ENCODE data around the gene HK1. TPM values are rescaled to one million over a fixed set of nuclear protein-coding genes. Genes with fewer than 3 reads are reported as not detected.

Gene HK1
- total and polyA plus RNA-seq, 2 of the 4 experiments (the other 2 are of a cell fraction), result 53.7 to 90.5 TPM

- TF ChIP-seq NFE2L2 (IDR thresholded peaks at IDR 0.05; ENCODE audit: low read depth, low read length), result peak; percentile 24; the same call in 1 of the 2 replicates
- TF ChIP-seq MAFK (IDR thresholded peaks at IDR 0.05; ENCODE audit: low read depth, low read length), result no peak
These were observed 82.4 kb downstream of the HK1 start (continued) for GRCh38 chr10:69360485-69361302.

DNA sequence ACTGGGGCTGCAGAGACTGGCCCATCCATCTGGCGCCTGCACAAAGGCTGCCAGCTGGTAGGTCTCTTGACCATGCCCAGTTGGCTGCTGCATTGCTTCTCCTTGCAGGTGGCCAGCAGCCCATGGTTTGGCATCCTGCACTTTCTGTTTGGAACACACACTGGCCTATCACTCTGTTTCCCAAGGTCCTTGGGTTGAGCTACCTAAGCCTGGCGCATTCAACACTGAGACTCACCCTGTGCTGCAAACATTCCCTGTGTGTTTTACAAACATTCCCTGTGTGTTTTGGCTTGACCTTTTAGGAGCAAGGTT is 83.0 kb downstream of the HK1 start:
- DNase-seq (no peak), ATAC-seq (ENCODE audit: low read depth) (no peak)
- Histone ChIP-seq H3K9me1 (ENCODE audit: insufficient read depth, low read length) (peaks cover 21% of the 10 kb centered on the region), H3K4me1 (ENCODE audit: control insufficient read depth, insufficient read depth, low read length) (peaks cover 30% of the 10 kb centered on the region), H3K4ac (ENCODE audit: low read depth, low read length) (no peak overlapping the region), H2AK9ac (replicated peaks; ENCODE audit: low read depth, low read length, poor library complexity) (no peak overlapping the region), H4K5ac (ENCODE audit: low read depth, low read length) (no peak overlapping the region), H3K18ac (ENCODE audit: low read depth, low read length) (no peak overlapping the region), H3K9me3 (ENCODE audit: control insufficient read depth, insufficient read depth, low read length) (no peaks in the 10 kb centered on the region), H2BK120ac (ENCODE audit: low read depth, low read length) (peak overlapping the region; percentile 5; the same call in 1 of the 2 replicates), H4K20me1 (ENCODE audit: insufficient read depth, low read length) (peaks cover 42% of the 10 kb centered on the region), H3K56ac (ENCODE audit: extremely low read depth, insufficient read depth, low read length) (no peak overlapping the region), H4K8ac (ENCODE audit: low read depth in 2 of 2, low read length in 2 of 2) (no peak overlapping the region), H3K36me3 (ENCODE audit: control insufficient read depth, insufficient read depth, low read length) (peaks cover 5% of the 10 kb centered on the region), H2AFZ (replicated peaks; ENCODE audit: low read length, poor library complexity) (no peak overlapping the region), H4K91ac (ENCODE audit: insufficient read depth, low read depth, low read length) (no peak overlapping the region), H3K14ac (replicated peaks; ENCODE audit: low read depth, low read length) (no peak overlapping the region), H3K23ac (ENCODE audit: low read depth, low read length) (no peak overlapping the region), H2BK15ac (ENCODE audit: low read depth, low read length) (no peak overlapping the region), H3K4me2 (ENCODE audit: low read depth, low read length) (no peak overlapping the region), H3K79me1 (ENCODE audit: low read depth in 1 of 2, low read length in 2 of 2) (peaks cover 29 to 70% of the 10 kb centered on the region in 2 experiments), H3K4me3 (ENCODE audit: insufficient read depth, low read depth, low read length) (no peak overlapping the region), H2BK20ac (ENCODE audit: low read depth, low read length) (no peak overlapping the region), H3K27ac (ENCODE audit: insufficient read depth, low read length) (no peak overlapping the region), H2AK5ac (ENCODE audit: low read depth, low read length) (peak overlapping the region; percentile 25; the same call in 1 of the 2 replicates), H2BK5ac (ENCODE audit: low read depth, low read length, poor library complexity, severe bottlenecking) (no peak overlapping the region), H3K27me3 (ENCODE audit: control insufficient read depth, insufficient read depth, low read length) (no peaks in the 10 kb centered on the region), H3K9ac (ENCODE audit: low read depth, low read length) (no peak overlapping the region)
- dilution Hi-C loops (cut with HindIII; ENCODE audit: low sequenced_read_pairs, unreplicated experiment) (no loop called here), intact Hi-C loops (cut with micrococcal nuclease) (loop anchor here (5.0 kb wide), 1 partner anchor 44 kb away; no protein-coding TSS in a partner anchor), in situ Hi-C loops (cut with MboI; ENCODE audit: low sequenced_read_pairs) (no loop called here)
- CTCF ChIA-PET, result no interaction called here
- 100% methylated on average over 1 of the region's 2 CpGs; no CpG with 5 or more reads in 1 of the 2 experiments for WGBS, 2 experiments (ENCODE audit: extremely low coverage in 2 of 2, insufficient read length in 1 of 2)
- TF ChIP-seq FOS (IDR thresholded peaks at IDR 0.05; ENCODE audit: low read depth, low read length) (no peak), USF2 (IDR thresholded peaks at IDR 0.05; ENCODE audit: low read depth, low read length) (no peak), CTCF (conservative IDR thresholded peaks at IDR 0.05; ENCODE audit: low read depth, low read length) (no peak), BHLHE40 (IDR thresholded peaks at IDR 0.05; ENCODE audit: low read depth, low read length) (no peak), NFE2L2 (IDR thresholded peaks at IDR 0.05; ENCODE audit: low read depth, low read length) (no peak), RCOR1 (IDR thresholded peaks at IDR 0.05; ENCODE audit: insufficient replicate concordance, low read length) (no peak), RAD21 (IDR thresholded peaks at IDR 0.05; ENCODE audit: low read length) (no peak), MAZ (IDR thresholded peaks at IDR 0.05; ENCODE audit: borderline replicate concordance, low read depth, low read length) (no peak), RFX5 (IDR thresholded peaks at IDR 0.05; ENCODE audit: low read depth, low read length) (no peak), POLR2A (IDR thresholded peaks at IDR 0.05; ENCODE audit: low read depth, low read length) (no peak), CHD1 (IDR thresholded peaks at IDR 0.05; ENCODE audit: low read depth, low read length) (no peak), ELK1 (IDR thresholded peaks at IDR 0.05; ENCODE audit: borderline replicate concordance, low read depth, low read length) (no peak)
- POLR2A ChIA-PET (ENCODE audit: unreplicated experiment), result no interaction called here
- no TSS peak for BruUV-seq (replicated peaks)
